GM20000 (cell line): ENCODE data around the gene SLC5A1.

ENCODE experiments used
- DNase-seq: peaks from one replicate; pipeline ENCODE4 v3.0.0; 2012; ENCODE audit warnings: low spot score
- CTCF ChIP-seq: IDR thresholded peaks from 2 replicates; pipeline ENCODE4 v1.5.1; 2012; ENCODE audit warnings: mild to moderate bottlenecking, control low read depth; ENCODE audit errors: extremely low read depth, missing control alignments

SLC5A1 gene

DNA sequence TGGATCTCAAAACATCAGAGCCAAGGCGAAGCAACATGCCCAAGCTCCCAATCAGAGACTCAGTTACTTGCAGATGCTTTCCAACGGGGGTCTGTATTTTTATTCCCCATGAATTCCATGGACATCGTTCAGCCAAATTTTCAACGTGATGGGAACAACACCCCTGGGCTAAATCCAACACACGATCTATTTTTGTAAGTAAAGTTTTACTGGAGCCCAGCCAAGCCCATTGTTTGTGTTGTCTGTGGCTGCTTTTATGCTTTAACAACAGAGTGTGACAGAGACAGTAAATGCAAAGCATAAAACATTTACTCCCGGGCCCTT lies 33.7 kb downstream of the SLC5A1 start:
- TF ChIP-seq CTCF, result no peak
- DNase-seq, result no peak

DNA sequence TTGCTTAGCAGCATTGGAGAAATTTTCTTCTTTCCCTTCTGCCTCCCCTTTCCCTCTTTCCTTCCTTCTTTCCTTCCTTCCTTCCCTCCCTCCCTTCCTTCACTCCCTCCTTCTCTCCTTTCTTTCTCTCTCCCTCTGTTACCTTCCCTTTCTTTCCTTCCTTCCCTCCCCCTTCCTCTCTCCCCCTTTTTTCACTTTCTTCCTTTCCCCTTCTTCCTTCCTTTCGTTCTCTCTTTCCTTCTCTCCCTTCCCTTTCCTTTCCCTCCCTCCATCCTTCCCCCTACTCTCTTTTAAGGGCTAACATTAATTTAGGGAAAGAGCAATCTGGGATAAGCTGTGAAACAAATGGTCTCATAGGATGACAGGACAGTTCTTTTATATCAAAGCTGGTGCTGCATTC lies 34.1 kb downstream of the SLC5A1 start:
- DNase-seq, result no peak
- TF ChIP-seq CTCF, result no peak

DNA sequence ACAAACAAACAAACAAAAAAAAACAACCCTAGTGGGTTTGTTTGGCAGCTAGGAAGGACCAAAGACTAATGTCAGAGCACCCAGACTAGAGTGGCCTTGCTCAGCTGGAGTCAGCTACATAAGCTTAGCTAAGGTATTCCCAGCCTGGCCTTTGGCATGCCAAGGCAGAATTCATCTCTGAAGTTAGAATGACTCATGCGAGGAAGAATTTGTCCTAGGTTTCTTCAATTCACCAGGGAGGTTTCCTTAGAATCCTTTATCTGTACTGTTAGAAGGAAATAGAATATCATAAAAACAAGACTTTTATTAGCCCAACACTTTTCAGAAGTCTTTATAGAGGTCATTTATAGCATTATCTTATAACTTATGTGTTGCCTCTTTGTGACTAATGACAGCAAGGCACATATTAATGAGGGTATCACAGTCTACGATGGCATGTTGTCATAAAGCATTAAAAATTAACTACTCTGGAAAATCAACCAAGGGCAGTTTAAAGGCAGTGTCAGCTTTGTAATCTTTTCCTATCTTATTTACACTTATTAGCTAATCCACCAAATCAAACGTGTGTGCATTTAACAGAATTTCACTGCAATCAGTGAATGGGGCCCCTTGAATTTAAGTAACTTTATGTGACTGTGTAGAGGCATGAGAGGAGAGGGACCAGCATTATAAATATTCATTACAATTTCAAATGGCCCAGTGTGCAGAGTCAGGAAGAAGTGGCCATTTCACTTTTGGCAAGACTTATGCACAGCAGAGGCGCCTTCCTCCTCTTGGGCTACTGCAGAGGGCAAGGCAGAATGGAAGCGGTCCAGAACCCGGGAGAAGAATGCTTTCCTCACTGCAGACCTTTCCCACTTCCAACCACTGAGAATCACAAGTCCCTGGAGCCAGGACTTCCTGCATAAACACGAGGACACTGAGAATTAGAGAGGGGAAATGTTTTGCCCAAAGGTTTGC lies 36.3 kb downstream of the SLC5A1 start:
- DNase-seq, result no peak

GRCh38 chr22:32080904-32081303 lies 37.8 kb downstream of the SLC5A1 start:
- peak; percentile 22 for TF ChIP-seq CTCF
- peak; percentile 65 for DNase-seq

More for the DNA sequence above, 36.3 kb downstream of the SLC5A1 start:
- TF ChIP-seq CTCF, result no peak

- no peak for TF ChIP-seq CTCF
- DNase-seq, result no peak
Measured at GRCh38 chr22:32082331-32082730, 39.3 kb downstream of the SLC5A1 start.

- TF ChIP-seq CTCF, result no peak
- no peak for DNase-seq
Measured at GRCh38 chr22:32083000-32083399, 39.9 kb downstream of the SLC5A1 start.

GRCh38 chr22:32083814-32084213 lies 40.8 kb downstream of the SLC5A1 start:
- TF ChIP-seq CTCF, result no peak
- DNase-seq, result no peak
